Lung (tissue), 12 donors: ENCODE measurements around the gene ATXN1. TPM values are rescaled to one million over a fixed set of nuclear protein-coding genes. Genes with fewer than 3 reads are reported as not detected.

Source experiments
- ATAC-seq: fragments of 200-7000 bp; cut with Tn5 transposase; one replicate; pipeline ENCODE4 v1.9.1; 2020; ENCODE audit warnings: moderate number of reproducible peaks; ENCODE audit not compliant: insufficient read depth, low FRiP score
- DNase-seq, 3 donors: peaks; one replicate each; pipeline ENCODE4 v3.0.0-alpha.2; 2013 to 2017
- H3K27ac ChIP-seq, 2 donors: one replicate each; pipeline ENCODE4 v1.5.1; 2013; ENCODE audit warnings: mild to moderate bottlenecking in 2 of 2, moderate library complexity in 2 of 2, control low read depth in 1 of 2, inconsistent platforms in 1 of 2, low read depth in 1 of 2, low read length in 1 of 2
- H3K27me3 ChIP-seq, 3 donors: one replicate each; pipeline ENCODE4 v1.5.1; 2013; ENCODE audit warnings: low read length in 2 of 3; ENCODE audit not compliant: control insufficient read depth in 3 of 3, insufficient read depth in 3 of 3
- H3K36me3 ChIP-seq, 4 donors: one replicate each; pipeline ENCODE4 v1.5.1; 2013; ENCODE audit warnings: low read length in 4 of 4, mild to moderate bottlenecking in 1 of 4, moderate library complexity in 1 of 4; ENCODE audit not compliant: control insufficient read depth in 4 of 4, insufficient read depth in 4 of 4
- H3K4me1 ChIP-seq, 5 donors: one replicate each; pipeline ENCODE4 v1.5.1; 2013; ENCODE audit warnings: low read length in 5 of 5, mild to moderate bottlenecking in 2 of 5, moderate library complexity in 1 of 5; ENCODE audit not compliant: control insufficient read depth in 5 of 5, insufficient read depth in 5 of 5
- H3K4me3 ChIP-seq: one replicate; pipeline ENCODE4 v1.5.1; 2013; ENCODE audit warnings: mild to moderate bottlenecking, control low read depth, moderate library complexity
- H3K9ac ChIP-seq, 2 donors: one replicate each; pipeline ENCODE4 v1.5.1; 2013; ENCODE audit warnings: low read length in 2 of 2, control low read depth in 1 of 2; ENCODE audit not compliant: insufficient read depth in 1 of 2
- H3K9me3 ChIP-seq, 4 donors: one replicate each; pipeline ENCODE4 v1.5.1; 2013; ENCODE audit warnings: low read length in 3 of 4, mild to moderate bottlenecking in 1 of 4, moderate library complexity in 1 of 4; ENCODE audit not compliant: control insufficient read depth in 4 of 4, insufficient read depth in 3 of 4
- WGBS, 2 donors: extraction: QIAGEN DNeasy Blood & Tissue Kit; methylation state at CpG; one replicate each; pipeline ENCODE4 v1.1.7; 2013; 5-methylcytosine and 5-hydroxymethylcytosine counted together
- polyA plus RNA-seq, 2 donors: library from polyadenylated mRNA; stranded (reverse); fragments of 200-250 nt; gene quantifications; one replicate each; pipeline ENCODE4 v1.2.1, GENCODE V29; 2013
- total RNA-seq, 2 donors: library from RNA; depleted of rRNA in 1 of 2; stranded (reverse); fragments of >200 nt in 1 of 2; gene quantifications; one replicate each; pipeline ENCODE4 v1.2.1, GENCODE V29; 2014 to 2021
- TF ChIP-seq, protein P1 (sequence below): IDR thresholded peaks from 2 replicates; pipeline ENCODE4 v1.5.1; 2012; ENCODE audit warnings: mild to moderate bottlenecking; ENCODE audit errors: control extremely low read depth, extremely low read depth
- donor health status: control.
- donor health status: control.
- donor health status: Bipolar disorder and iron deficiency.
- donor health status: healthy.
- donor health status: DM: yes; HTN: yes; CAD: no.

ATXN1 gene
- total and polyA plus RNA-seq, 4 donors = 9.7 to 108 (median 34.9) TPM

DNA sequence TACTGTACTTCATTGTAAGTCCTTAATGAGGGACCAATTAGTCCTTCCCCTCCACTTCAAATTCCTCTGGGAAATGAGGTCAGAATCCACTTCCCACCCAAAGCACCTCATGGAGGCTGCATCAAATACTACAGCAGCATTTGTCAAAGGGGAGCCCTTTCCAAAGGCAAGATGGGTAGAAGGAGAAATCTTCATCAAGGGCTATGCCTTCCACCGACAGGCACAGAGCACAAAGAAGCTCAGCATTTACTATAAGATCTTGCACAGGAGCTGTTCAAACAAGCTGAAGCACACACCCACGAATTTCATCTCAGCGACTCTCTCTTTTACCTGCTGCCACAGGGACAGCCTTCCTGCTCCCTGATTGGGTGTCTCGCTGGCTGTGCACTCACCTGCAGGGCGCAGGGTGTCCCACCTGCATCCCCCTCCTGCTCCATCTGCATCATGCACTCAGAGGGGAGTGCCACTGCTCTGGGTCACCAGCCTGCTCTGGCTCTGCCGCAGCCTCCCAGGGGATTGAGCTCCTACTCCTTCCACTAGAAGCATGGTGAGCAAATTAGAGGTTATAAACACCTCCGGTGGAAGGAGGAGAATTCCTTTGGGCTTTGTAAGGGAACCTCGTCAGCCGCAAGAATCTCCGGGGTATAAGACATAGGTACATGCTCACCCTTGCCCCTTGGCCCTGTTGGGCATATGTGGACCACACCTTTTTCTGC lies 164.5 kb downstream of the ATXN1 start:
- TF ChIP-seq, protein P1, sequence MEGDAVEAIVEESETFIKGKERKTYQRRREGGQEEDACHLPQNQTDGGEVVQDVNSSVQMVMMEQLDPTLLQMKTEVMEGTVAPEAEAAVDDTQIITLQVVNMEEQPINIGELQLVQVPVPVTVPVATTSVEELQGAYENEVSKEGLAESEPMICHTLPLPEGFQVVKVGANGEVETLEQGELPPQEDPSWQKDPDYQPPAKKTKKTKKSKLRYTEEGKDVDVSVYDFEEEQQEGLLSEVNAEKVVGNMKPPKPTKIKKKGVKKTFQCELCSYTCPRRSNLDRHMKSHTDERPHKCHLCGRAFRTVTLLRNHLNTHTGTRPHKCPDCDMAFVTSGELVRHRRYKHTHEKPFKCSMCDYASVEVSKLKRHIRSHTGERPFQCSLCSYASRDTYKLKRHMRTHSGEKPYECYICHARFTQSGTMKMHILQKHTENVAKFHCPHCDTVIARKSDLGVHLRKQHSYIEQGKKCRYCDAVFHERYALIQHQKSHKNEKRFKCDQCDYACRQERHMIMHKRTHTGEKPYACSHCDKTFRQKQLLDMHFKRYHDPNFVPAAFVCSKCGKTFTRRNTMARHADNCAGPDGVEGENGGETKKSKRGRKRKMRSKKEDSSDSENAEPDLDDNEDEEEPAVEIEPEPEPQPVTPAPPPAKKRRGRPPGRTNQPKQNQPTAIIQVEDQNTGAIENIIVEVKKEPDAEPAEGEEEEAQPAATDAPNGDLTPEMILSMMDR = no peak
- Histone ChIP-seq H3K9me3 (no peaks in the 10 kb centered on the region), H3K36me3 (peaks cover 0 to 3% (median 0%) of the 10 kb centered on the region in 4 donors), H3K4me3 (no peak overlapping the region), H3K27me3 (no peaks in the 10 kb centered on the region), H3K27ac (no peak overlapping the region), H3K4me1 (peaks cover 0 to 4% (median 0%) of the 10 kb centered on the region in 5 donors), H3K9ac (no peak overlapping the region)
- no peak for ATAC-seq
- no peak for DNase-seq
- 88 to 94% methylated on average over 10 of the region's 10 CpGs for WGBS, 2 donors

DNA sequence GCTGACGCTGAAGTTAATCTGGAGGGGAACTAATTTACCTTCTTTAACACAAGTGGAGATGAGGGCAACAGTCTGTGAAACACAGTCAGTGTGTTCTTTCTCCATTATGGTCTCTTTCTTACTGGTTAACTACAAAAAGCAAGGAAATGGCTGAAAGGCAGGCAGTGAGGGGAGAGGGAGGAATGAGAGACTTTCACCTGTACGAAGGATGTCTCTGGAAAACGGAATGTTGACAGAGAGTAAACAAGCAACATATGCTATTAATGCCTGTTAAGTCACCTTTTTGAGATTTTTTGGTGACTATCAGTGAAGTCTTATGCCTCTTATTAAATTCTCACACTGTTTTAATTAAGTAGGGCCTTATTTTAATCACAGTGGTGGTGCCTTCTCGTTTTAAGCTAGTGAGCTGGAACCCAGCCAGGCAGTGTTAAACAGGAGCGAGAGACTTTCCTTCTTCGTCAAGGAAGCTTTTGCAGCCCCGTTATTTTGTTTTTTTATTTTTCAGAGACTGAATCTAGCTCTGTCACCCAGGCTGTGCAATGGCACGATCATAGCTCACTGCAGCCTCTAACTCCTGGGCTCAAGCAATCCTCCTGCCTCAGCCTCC lies 165.6 kb downstream of the ATXN1 start:
- WGBS, 2 donors = 82 to 92% methylated on average over 8 of the region's 8 CpGs
- H3K27ac ChIP-seq = no peak overlapping the region
- TF ChIP-seq, protein P1 = no peak
- H3K4me3 ChIP-seq = no peak overlapping the region
- H3K27me3 ChIP-seq = no peaks in the 10 kb centered on the region
- H3K9ac ChIP-seq = no peak overlapping the region
- no peaks in the 10 kb centered on the region for H3K9me3 ChIP-seq
- no peak for ATAC-seq
- peaks cover 0 to 3% (median 0%) of the 10 kb centered on the region in 4 donors for H3K36me3 ChIP-seq
- peaks cover 0 to 4% (median 0%) of the 10 kb centered on the region in 5 donors for H3K4me1 ChIP-seq
- DNase-seq = no peak

DNA sequence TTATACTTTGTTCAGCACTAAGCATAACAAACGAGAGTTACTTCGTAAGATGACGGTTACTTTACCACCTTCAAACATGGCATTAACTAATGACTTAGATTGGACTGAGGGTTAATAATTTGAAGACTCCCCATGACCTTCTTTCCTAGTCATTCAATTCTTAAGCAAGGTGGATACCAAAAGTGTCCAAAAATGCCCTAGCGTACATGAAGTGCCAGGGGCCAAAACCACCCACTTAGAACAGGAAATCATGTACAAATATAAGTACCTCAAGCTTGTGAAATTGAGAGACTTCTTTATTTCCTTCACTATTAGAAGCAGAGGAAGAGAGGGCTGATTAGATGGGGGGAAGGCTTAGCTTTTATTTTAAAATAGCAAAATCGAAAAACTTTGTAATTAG lies 166.4 kb downstream of the ATXN1 start:
- no peak overlapping the region for H3K4me3 ChIP-seq
- ATAC-seq (no peak), DNase-seq (no peak)
- no peaks in the 10 kb centered on the region for H3K9me3 ChIP-seq
- 52 to 75% methylated on average over 5 of the region's 5 CpGs for WGBS, 2 donors
- no peaks in the 10 kb centered on the region for H3K27me3 ChIP-seq
- H3K9ac ChIP-seq = no peak overlapping the region
- TF ChIP-seq, protein P1 = no peak
- H3K27ac ChIP-seq = no peak overlapping the region
- peaks cover 0 to 3% (median 0%) of the 10 kb centered on the region in 4 donors for H3K36me3 ChIP-seq
- H3K4me1 ChIP-seq = peaks cover 0 to 4% (median 0%) of the 10 kb centered on the region in 5 donors
